Measurements from ENCODE around the gene MBLAC1. TPM values are rescaled to one million over a fixed set of nuclear protein-coding genes. Genes with fewer than 3 reads are reported as not detected.

The MBLAC1 gene, protein sequence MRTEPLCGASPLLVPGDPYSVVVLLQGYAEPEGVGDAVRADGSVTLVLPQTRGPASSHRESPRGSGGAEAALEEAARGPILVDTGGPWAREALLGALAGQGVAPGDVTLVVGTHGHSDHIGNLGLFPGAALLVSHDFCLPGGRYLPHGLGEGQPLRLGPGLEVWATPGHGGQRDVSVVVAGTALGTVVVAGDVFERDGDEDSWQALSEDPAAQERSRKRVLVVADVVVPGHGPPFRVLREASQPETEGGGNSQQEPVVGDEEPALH
- total RNA-seq (1 to 10 TPM; 1.8 to 1.9 TPM), polyA plus RNA-seq (1 to 10 TPM; 1.4 to 2.3 TPM)
- long read RNA-seq, donor 1: 0 reads
- long read RNA-seq, donor 2: 0 reads

DNA sequence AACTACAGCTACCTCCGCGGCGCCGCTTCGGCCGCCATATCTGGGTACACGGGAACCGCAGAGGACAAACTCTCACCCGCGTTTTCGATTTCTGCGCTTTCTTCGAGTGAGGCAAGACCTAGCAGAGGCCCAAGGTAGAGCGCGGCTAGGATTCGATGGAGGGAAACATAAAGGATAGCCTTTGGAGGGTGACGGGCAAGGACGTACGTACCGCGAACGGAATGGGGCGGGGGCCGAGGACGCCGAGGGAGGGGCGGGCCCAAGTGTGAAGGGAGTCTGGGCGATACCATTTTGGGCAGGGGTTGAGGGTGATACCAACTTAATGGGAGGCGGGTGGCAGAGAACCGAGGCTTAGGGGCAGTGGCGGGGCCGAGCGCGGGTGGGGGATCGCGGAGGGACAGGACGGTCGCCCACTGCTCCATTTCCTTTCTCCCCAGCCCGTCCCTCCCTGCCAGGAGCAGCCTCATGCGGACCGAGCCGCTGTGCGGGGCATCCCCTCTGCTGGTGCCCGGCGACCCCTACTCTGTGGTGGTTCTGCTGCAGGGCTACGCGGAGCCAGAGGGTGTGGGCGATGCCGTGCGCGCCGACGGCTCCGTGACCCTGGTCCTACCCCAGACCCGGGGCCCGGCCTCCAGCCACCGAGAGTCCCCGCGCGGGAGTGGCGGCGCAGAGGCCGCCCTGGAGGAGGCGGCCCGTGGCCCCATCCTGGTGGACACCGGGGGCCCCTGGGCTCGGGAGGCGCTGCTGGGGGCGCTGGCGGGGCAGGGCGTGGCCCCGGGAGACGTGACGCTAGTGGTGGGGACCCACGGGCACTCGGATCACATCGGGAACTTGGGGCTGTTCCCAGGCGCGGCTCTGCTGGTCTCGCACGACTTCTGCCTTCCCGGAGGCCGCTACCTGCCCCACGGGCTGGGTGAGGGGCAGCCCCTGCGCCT lies at the start of gene MBLAC1:
MBLAC1 (plus strand) TSS at position 37 of the 935 bp plus-strand sequence; CDS start at position 466, 429 bp downstream.
- Histone ChIP-seq H3K4me1 (ENCODE audit: control insufficient read depth in 1 of 2, insufficient read depth in 2 of 2, low read length in 2 of 2) (no peaks in the 10 kb centered on the region), H3K27me3 (ENCODE audit: control insufficient read depth in 1 of 2, insufficient read depth in 2 of 2, low read length in 1 of 2) (no peaks in the 10 kb centered on the region), H3K27ac (ENCODE audit: low read depth in 1 of 2, low read length in 2 of 2) (peak within 1 kb of the TSS in 1 of 2 donors; percentile 83), H3K4me3 (ENCODE audit: low read length in 2 of 2) (peak within 1 kb of the TSS; percentile 50 to 80), H3K36me3 (ENCODE audit: control insufficient read depth in 1 of 2, insufficient read depth in 2 of 2, low read length in 1 of 2) (no peaks in the 10 kb centered on the region), H3K9me3 (ENCODE audit: control insufficient read depth, low read length) (no peaks in the 10 kb centered on the region)
- 0% methylated on average over 71 to 85 of the region's 85 CpGs for WGBS, 2 donors
- DNase-seq: peak; percentile 92 to 95
- peak; percentile 97 for ATAC-seq (ENCODE audit: low FRiP score)
- intact Hi-C loops (cut with DNase I): loop anchor here in 1 of 2 donors (2.0 to 5.0 kb wide), 2 partner anchors 26 to 35 kb away; partner anchors contain the start of genes AP4M1 and MCM7

DNA sequence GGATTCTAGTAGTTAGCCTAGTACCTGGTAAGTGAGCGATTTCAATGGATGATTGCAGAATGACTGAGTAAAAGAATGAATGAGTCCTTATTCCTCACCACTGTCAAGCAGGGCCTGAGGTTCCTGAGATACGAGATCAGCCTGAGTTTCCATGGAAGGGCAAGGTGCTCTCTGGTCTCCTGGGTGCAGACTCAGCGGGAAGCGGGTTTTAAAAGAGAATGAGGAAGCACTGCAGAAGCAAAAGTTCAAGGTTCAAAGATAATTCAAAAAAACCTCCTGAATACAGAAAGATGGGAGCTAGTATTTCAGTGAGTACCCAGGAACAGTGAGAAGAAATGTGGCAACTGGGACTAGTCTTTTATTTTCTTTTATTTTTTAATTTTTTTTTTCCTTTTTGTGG lies 49.6 kb upstream of the MBLAC1 start:
- no peak overlapping the region for H3K27ac ChIP-seq (ENCODE audit: low read depth in 1 of 2, low read length in 2 of 2)
- peaks cover 2% of the 10 kb centered on the region for H3K9me3 ChIP-seq (ENCODE audit: control insufficient read depth, low read length)
- H3K4me1 ChIP-seq (ENCODE audit: control insufficient read depth in 1 of 2, insufficient read depth in 2 of 2, low read length in 2 of 2): no peaks in the 10 kb centered on the region
- no peaks in the 10 kb centered on the region for H3K27me3 ChIP-seq (ENCODE audit: control insufficient read depth in 1 of 2, insufficient read depth in 2 of 2, low read length in 1 of 2)
- intact Hi-C loops (cut with DNase I): no loop called here
- DNase-seq: no peak
- H3K4me3 ChIP-seq (ENCODE audit: low read length in 2 of 2): no peak overlapping the region
- ATAC-seq (ENCODE audit: low FRiP score): no peak
- 93 to 99% methylated on average over 4 of the region's 4 CpGs for WGBS, 2 donors
- peaks cover 15 to 18% of the 10 kb centered on the region in 2 donors for H3K36me3 ChIP-seq (ENCODE audit: control insufficient read depth in 1 of 2, insufficient read depth in 2 of 2, low read length in 1 of 2)

DNA sequence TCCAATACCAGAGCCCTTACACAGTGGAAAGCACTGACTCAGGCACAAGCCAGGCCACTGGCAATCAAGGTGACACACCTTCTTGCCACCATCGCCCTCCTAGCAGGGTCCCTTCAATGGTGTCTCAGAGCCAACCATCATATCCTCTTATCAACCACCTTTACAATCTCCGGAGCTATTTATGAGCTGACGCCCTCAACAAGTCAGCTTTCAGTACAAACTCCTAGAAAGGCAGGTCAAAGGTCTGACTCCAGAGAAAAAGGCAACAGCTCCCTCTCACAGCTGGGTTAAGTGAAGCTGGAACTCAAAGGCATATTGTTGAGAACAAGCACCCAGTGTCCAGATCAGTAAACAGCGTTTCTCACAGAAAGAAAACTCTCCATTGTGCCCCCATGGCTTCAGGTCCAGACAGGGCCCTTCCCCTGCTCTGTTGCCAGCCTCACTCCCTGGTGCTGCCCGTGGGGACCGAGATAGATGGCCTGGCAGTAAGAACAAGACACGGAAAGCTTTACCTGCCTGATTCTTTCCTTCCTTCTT lies 47.7 kb upstream of the MBLAC1 start:
- Histone ChIP-seq H3K9me3 (ENCODE audit: control insufficient read depth, low read length) (no peaks in the 10 kb centered on the region), H3K4me3 (ENCODE audit: low read length in 2 of 2) (no peak overlapping the region), H3K27ac (ENCODE audit: low read depth in 1 of 2, low read length in 2 of 2) (no peak overlapping the region), H3K27me3 (ENCODE audit: control insufficient read depth in 1 of 2, insufficient read depth in 2 of 2, low read length in 1 of 2) (no peaks in the 10 kb centered on the region), H3K36me3 (ENCODE audit: control insufficient read depth in 1 of 2, insufficient read depth in 2 of 2, low read length in 1 of 2) (peaks cover 3 to 7% of the 10 kb centered on the region in 2 donors), H3K4me1 (ENCODE audit: control insufficient read depth in 1 of 2, insufficient read depth in 2 of 2, low read length in 2 of 2) (no peaks in the 10 kb centered on the region)
- no peak for ATAC-seq (ENCODE audit: low FRiP score)
- intact Hi-C loops (cut with DNase I): no loop called here
- WGBS, 2 donors: 64 to 70% methylated on average over 6 to 7 of the region's 7 CpGs
- no peak for DNase-seq

DNA sequence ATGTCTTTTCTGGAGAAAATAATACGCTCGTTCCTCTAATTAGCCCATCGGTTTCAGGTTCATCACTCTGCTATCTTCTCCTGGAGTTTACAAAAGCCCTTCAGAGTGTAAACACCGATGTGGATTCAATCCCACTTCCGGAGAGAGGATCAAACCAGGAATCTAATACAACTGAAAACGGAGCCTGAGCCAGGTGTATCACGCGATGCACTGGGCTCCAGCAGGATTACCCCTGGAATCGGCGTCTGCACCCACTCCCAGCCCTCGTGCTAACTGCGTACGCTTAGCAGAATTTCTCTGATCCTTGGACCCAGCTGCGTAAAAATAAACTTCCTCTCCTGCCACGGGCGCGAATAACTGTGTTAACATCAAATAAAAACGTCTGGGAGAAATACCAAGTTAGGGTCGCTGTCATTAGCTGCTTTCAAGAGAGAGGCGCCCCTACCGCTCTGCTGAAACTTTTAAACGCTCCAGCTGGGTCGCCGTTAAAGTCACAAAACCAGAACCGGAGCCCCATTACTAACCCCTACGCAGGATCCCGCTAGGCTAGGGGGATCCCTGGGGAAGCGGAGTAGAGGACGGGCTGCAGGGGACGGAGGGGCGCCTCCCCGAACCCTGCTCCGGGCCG lies 45.7 kb upstream of the MBLAC1 start:
- DNase-seq (no peak), ATAC-seq (ENCODE audit: low FRiP score) (no peak)
- Histone ChIP-seq H3K4me3 (ENCODE audit: low read length in 2 of 2) (peak overlapping the region; percentile 61 to 83), H3K9me3 (ENCODE audit: control insufficient read depth, low read length) (no peaks in the 10 kb centered on the region), H3K27ac (ENCODE audit: low read depth in 1 of 2, low read length in 2 of 2) (peak overlapping the region in 1 of 2 donors; percentile 26), H3K36me3 (ENCODE audit: control insufficient read depth in 1 of 2, insufficient read depth in 2 of 2, low read length in 1 of 2) (peaks cover 0 to 3% of the 10 kb centered on the region in 2 donors), H3K4me1 (ENCODE audit: control insufficient read depth in 1 of 2, insufficient read depth in 2 of 2, low read length in 2 of 2) (no peaks in the 10 kb centered on the region), H3K27me3 (ENCODE audit: control insufficient read depth in 1 of 2, insufficient read depth in 2 of 2, low read length in 1 of 2) (no peaks in the 10 kb centered on the region)
- 1% methylated on average over 34 of the region's 34 CpGs for WGBS, 2 donors
- intact Hi-C loops (cut with DNase I): loop anchor here in 1 of 2 donors (5.0 kb wide), 1 partner anchor 89 kb away; no protein-coding TSS in a partner anchor

DNA sequence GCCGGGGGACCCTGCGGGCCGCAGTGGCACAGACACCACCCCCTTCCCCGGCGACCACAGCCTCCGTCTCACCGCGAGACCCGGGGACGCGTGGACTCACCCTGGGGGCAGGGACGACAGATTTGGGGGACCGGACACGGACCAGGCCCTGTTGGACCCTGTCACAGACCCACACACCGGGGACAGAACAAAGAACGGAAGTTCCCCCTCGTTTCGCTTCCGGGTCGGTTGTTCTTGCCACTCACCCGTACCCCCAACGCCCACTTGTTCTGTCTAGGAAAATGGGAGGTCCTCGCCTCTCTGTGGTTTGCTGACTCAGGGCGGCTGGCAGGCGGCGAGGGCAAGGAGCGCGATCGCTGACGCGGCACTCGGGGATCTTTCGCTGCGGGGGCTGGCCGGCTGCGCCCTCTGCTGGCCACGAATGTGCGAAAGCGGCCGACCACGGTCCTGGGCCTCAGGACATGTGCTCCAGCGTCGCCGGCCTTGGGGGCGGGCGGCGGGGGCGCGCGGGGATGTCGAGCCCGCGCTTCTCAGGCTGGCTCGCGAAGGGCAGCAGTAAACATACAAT lies 45.1 kb upstream of the MBLAC1 start, which contains the start of gene ZNF3:
ZNF3 (minus strand) TSS at position 189 of the 568 bp plus-strand sequence. CDS start 4,366 bp downstream, outside the sequence.
- peak; percentile 98 for ATAC-seq (ENCODE audit: low FRiP score)
- 0 to 1% methylated on average over 54 to 55 of the region's 55 CpGs for WGBS, 2 donors
- Histone ChIP-seq H3K27me3 (ENCODE audit: control insufficient read depth in 1 of 2, insufficient read depth in 2 of 2, low read length in 1 of 2) (no peaks in the 10 kb centered on the region), H3K4me3 (ENCODE audit: low read length in 2 of 2) (peak within 1 kb of the TSS; percentile 61 to 83), H3K4me1 (ENCODE audit: control insufficient read depth in 1 of 2, insufficient read depth in 2 of 2, low read length in 2 of 2) (no peaks in the 10 kb centered on the region), H3K27ac (ENCODE audit: low read depth in 1 of 2, low read length in 2 of 2) (peak within 1 kb of the TSS in 1 of 2 donors; percentile 26), H3K36me3 (ENCODE audit: control insufficient read depth in 1 of 2, insufficient read depth in 2 of 2, low read length in 1 of 2) (peaks cover 0 to 3% of the 10 kb centered on the region in 2 donors), H3K9me3 (ENCODE audit: control insufficient read depth, low read length) (no peaks in the 10 kb centered on the region)
- peak; percentile 99 for DNase-seq
- intact Hi-C loops (cut with DNase I): loop anchor here in 1 of 2 donors (5.0 kb wide), 1 partner anchor 89 kb away; no protein-coding TSS in a partner anchor

DNA sequence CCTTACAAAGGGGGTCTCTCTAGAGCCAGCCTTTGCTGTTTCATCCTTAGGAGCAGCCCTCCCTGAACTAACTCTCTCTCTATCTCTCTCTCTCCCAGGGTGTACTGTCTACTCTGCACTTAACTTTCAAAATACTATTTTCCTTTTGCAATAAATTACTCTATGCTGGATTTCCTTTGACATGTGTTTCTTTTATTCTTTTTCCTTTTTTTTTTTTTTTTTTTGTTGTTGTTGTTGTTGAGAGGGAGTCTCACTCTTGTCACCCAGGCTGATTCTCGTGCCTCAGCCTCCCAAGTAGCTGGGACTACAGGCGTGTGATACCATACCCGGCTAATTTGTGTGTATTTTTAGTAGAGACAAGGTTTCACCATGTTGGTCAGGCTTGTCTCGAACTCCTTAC lies 43.8 kb upstream of the MBLAC1 start:
- Histone ChIP-seq H3K27ac (ENCODE audit: low read depth in 1 of 2, low read length in 2 of 2) (no peak overlapping the region), H3K27me3 (ENCODE audit: control insufficient read depth in 1 of 2, insufficient read depth in 2 of 2, low read length in 1 of 2) (no peaks in the 10 kb centered on the region), H3K36me3 (ENCODE audit: control insufficient read depth in 1 of 2, insufficient read depth in 2 of 2, low read length in 1 of 2) (no peaks in the 10 kb centered on the region), H3K4me3 (ENCODE audit: low read length in 2 of 2) (no peak overlapping the region), H3K9me3 (ENCODE audit: control insufficient read depth, low read length) (no peaks in the 10 kb centered on the region), H3K4me1 (ENCODE audit: control insufficient read depth in 1 of 2, insufficient read depth in 2 of 2, low read length in 2 of 2) (no peaks in the 10 kb centered on the region)
- 58 to 61% methylated on average over 4 of the region's 4 CpGs for WGBS, 2 donors
- DNase-seq (no peak), ATAC-seq (ENCODE audit: low FRiP score) (no peak)
- intact Hi-C loops (cut with DNase I): loop anchor here in 1 of 2 donors (5.0 kb wide), 1 partner anchor 91 kb away; no protein-coding TSS in a partner anchor

DNA sequence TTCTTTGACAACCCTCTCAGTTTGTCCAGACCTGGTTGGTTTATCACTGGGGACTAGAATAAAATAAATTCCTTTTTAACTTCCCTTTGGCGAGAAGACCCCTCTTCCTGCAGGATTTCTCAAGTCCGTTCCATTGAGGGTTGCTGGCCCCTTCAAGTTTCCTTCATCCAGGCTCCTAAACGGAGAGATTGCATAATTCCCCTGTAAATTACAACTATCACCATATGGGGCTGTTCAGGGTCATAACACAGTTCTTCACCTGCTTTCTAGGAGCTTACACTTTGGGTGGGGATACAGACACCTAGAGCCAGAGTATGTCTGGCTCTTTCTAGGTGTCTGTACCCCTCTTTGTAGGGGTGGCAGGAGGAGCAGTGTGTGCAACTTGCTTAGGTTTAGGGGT lies 41.3 kb upstream of the MBLAC1 start:
- WGBS, 2 donors: 62 to 66% methylated on average over 3 of the region's 3 CpGs
- DNase-seq: no peak
- no peaks in the 10 kb centered on the region for H3K9me3 ChIP-seq (ENCODE audit: control insufficient read depth, low read length)
- H3K4me1 ChIP-seq (ENCODE audit: control insufficient read depth in 1 of 2, insufficient read depth in 2 of 2, low read length in 2 of 2): no peaks in the 10 kb centered on the region
- H3K36me3 ChIP-seq (ENCODE audit: control insufficient read depth in 1 of 2, insufficient read depth in 2 of 2, low read length in 1 of 2): no peaks in the 10 kb centered on the region
- ATAC-seq (ENCODE audit: low FRiP score): no peak
- H3K27ac ChIP-seq (ENCODE audit: low read depth in 1 of 2, low read length in 2 of 2): no peak overlapping the region
- no peaks in the 10 kb centered on the region for H3K27me3 ChIP-seq (ENCODE audit: control insufficient read depth in 1 of 2, insufficient read depth in 2 of 2, low read length in 1 of 2)
- no peak overlapping the region for H3K4me3 ChIP-seq (ENCODE audit: low read length in 2 of 2)
- intact Hi-C loops (cut with DNase I): loop anchor here in 1 of 2 donors (5.0 kb wide), 1 partner anchor 38 kb away; the partner anchor contains the start of gene ZSCAN21

Data from aorta (tissue), 5 donors.